Hematopoietic multipotent progenitor cell treated with erythropoietin and hydrocortisone succinate and interleukin-3 and kit ligand, for 8 days (in vitro differentiated cells): ENCODE measurements around the gene ZNF333.
"Not testable (repeated sequence)": the region's sequence is repeated elsewhere in the genome, so short reads cannot be mapped to it uniquely, and the experiment has no call there.

Source experiments
- DNase-seq: peaks from one replicate; pipeline ENCODE4 v3.0.0-alpha.2; 2015

Gene ZNF333

GRCh38 chr19:14770944-14771839, 81.3 kb downstream of the ZNF333 start:
- DNase-seq: no peak

- DNase-seq: no peak
Observed at GRCh38 chr19:14772467-14772866, 82.6 kb downstream of the ZNF333 start.

- DNase-seq: no peak
Observed at GRCh38 chr19:14772995-14773394, 83.1 kb downstream of the ZNF333 start.

GRCh38 chr19:14773722-14774121, 83.9 kb downstream of the ZNF333 start:
- DNase-seq: not testable (repeated sequence)

GRCh38 chr19:14774373-14774772, 84.5 kb downstream of the ZNF333 start:
- DNase-seq: no peak

GRCh38 chr19:14775326-14775725, 85.5 kb downstream of the ZNF333 start:
- not testable (repeated sequence) for DNase-seq

- peak; percentile 52 for DNase-seq
Observed at GRCh38 chr19:14775869-14776586, 86.2 kb downstream of the ZNF333 start.

- DNase-seq: not testable (repeated sequence)
Observed at GRCh38 chr19:14777645-14778044, 87.8 kb downstream of the ZNF333 start.

GRCh38 chr19:14778110-14778845, 88.4 kb downstream of the ZNF333 start, which contains the start of gene ADGRE2:
Gene ADGRE2, minus strand, starts transcription at chr19:14778560. Its CDS starts 1,804 bp downstream, at chr19:14776756.
- DNase-seq: not testable (repeated sequence)

GRCh38 chr19:14779151-14779550, 89.3 kb downstream of the ZNF333 start:
- DNase-seq: no peak

- not testable (repeated sequence) for DNase-seq
Observed at GRCh38 chr19:14780622-14781225, 90.9 kb downstream of the ZNF333 start.

- DNase-seq: not testable (repeated sequence)
Observed at GRCh38 chr19:14781713-14782536, 92.1 kb downstream of the ZNF333 start.

GRCh38 chr19:14782626-14783409, 93.0 kb downstream of the ZNF333 start:
- peak; percentile 52 for DNase-seq
